ENCODE data around the gene ZBTB49.
"Not testable (repeated sequence)": the region's sequence is repeated elsewhere in the genome, so short reads cannot be mapped to it uniquely, and the experiment has no call there.

The ZBTB49 gene

DNA sequence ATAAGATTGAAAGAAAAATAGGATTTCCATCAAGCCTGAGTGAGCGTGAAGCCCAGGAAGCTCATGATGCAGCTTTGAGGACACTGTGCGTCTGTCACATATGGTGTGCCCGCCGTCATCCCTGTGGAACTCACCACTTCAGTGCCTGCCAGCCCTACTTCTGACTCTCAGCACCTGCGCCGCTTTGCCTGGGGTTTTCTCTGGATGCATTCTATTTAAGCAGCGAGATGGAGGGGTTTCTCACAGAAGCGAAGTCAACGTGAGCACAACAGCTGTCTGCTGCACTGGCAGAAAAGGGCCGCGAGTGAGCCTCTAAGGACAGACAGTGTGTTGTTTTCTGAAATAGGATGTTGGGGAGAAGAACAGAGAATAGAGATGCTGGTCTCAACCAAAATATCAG lies 35.9 kb upstream of the ZBTB49 start:
- TF ChIP-seq CTCF (IDR thresholded peaks at IDR 0.05; ENCODE audit: borderline replicate concordance, insufficient read depth, low read depth, low read length) = no peak
- no peak overlapping the region for H3K4me3 ChIP-seq (ENCODE audit: low read depth, low read length)

- H3K4me3 ChIP-seq (ENCODE audit: low read depth, low read length) = no peak overlapping the region
- no peak for TF ChIP-seq CTCF (IDR thresholded peaks at IDR 0.05; ENCODE audit: borderline replicate concordance, insufficient read depth, low read depth, low read length)
Observed at GRCh38 chr4:4254666-4255065, 35.4 kb upstream of the ZBTB49 start.

DNA sequence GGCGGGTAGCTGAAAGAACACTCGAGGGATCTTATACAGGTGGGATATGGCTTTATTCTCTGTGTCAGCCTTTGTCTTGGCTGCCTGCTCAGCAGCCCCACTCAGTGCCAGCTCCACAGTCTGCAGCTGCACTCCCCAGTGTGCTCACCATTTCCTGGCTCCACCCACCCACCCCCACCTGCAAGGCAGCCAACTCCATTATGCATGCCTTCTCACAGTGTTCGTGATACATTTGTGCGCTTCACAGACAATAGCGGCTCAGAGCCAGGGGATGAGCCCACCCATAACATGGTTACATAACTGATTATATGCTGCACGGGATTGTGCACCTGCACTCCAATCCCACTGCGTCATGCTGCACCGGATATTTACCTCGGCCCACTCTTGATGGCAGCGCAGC lies 33.3 kb upstream of the ZBTB49 start:
- no peak for TF ChIP-seq CTCF (IDR thresholded peaks at IDR 0.05; ENCODE audit: borderline replicate concordance, insufficient read depth, low read depth, low read length)
- H3K4me3 ChIP-seq (ENCODE audit: low read depth, low read length) = no peak overlapping the region

- not testable (repeated sequence) for H3K4me3 ChIP-seq (ENCODE audit: low read depth, low read length)
Observed at GRCh38 chr4:4257705-4258104, 32.3 kb upstream of the ZBTB49 start.

DNA sequence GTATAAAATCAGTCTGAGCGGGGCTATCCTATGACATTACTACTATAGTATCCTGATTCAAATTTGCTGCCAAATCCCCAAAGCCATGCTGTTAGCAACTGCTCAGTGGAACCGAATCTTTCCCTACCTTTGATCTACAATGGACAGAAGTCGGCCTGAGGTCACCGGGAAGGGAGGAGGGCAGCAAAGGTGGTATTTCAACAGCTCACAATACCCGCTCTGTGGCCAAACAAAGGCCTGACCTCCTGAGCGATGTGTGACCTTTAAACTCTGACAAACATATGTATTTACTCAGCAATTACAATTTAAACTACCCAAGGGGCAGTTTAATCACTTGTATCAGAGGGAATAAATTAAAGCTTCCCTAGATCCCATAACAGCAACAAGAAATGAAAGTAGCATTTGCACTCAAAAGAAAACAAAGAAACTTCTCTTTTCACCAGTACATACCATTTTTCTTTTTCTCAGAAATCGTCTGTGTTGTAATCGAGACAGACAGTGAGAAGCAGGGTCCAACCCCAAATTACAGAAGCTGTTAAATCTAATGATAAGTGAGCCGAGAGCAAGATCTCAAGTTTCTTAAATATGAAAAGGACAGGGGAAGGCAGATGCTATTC lies 30.5 kb upstream of the ZBTB49 start:
- no peak overlapping the region for H3K4me3 ChIP-seq (ENCODE audit: low read depth, low read length)
- TF ChIP-seq CTCF (IDR thresholded peaks at IDR 0.05; ENCODE audit: borderline replicate concordance, insufficient read depth, low read depth, low read length) = no peak

DNA sequence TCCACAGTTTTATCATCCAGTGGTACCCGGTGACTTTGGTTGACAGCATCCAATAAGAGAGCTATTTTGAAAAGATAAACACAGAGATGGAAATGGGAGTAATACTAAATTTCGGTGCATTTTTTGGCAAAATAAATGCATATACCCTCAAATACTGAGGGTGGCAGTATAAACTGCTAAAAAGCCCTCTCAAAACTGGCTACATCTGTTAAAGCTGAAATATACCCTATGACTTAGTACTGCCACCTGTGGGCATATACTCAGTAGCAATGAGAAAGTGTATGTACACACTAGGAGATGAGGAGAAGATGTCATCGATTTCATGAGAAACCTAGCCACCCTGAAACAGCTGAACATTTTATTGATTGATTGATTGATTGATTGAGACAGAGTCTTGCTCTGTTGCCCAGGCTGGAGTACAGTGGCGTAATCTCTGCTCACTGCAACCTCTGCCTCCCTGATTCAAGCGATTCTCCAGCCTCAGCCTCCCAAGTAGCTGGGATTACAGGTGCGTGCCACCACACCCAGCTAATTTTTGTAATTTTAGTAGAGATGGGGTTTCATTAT lies 29.8 kb upstream of the ZBTB49 start:
- no peak overlapping the region for H3K4me3 ChIP-seq (ENCODE audit: low read depth, low read length)
- peak; percentile 15; the same call in 1 of the 2 replicates for TF ChIP-seq CTCF (IDR thresholded peaks at IDR 0.05; ENCODE audit: borderline replicate concordance, insufficient read depth, low read depth, low read length)

DNA sequence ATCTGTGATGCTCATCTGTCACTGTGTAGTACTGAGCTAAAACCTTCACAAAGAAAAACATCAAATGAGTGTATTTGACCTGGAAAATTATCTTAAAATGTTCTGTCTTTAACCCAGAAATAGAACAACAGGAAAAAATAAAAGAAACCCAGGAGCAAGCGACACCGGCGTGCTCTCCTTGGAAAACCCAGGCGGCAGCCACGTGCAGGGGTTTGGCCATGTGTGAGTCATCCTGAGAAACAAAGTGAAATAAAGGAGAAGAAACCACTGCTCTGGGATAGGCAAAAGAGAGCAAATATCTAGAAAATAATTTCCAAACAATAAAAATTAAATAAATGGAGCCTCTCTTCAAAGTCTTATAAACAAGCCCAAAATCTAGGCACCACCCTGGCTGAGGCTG lies 22.1 kb upstream of the ZBTB49 start:
- TF ChIP-seq CTCF (IDR thresholded peaks at IDR 0.05; ENCODE audit: borderline replicate concordance, insufficient read depth, low read depth, low read length) = no peak

More for the DNA sequence above, 22.1 kb upstream of the ZBTB49 start:
- no peak overlapping the region for H3K4me3 ChIP-seq (ENCODE audit: low read depth, low read length)

Measured in GM12875 (cell line).